Transverse colon (tissue), 4 donors: Measurements from ENCODE around the gene SNRPB2.

Experiments
- CTCF ChIP-seq, 5 experiments: fragments of 200-600 bp in 3 of 5; fragments of 450-650 bp in 2 of 5; sonication (generic) in 3 of 5; IDR thresholded peaks; 1 replicate in 2 of 5; 2 replicates in 3 of 5; pipeline ENCODE4 v1.5.1; 2016 to 2017; ENCODE audit warnings: antibody characterized with exemption in 5 of 5, inconsistent platforms in 3 of 5, mild to moderate bottlenecking in 2 of 5, moderate library complexity in 1 of 5
- EP300 ChIP-seq: sonication (generic); formaldehyde crosslinking; IDR thresholded peaks from one replicate; pipeline ENCODE4 v1.6.1; 2017; ENCODE audit warnings: antibody characterized with exemption, low read depth
- POLR2A ChIP-seq: fragments of 450-650 bp; IDR thresholded peaks from one replicate; pipeline ENCODE4 v1.6.1; 2016; ENCODE audit warnings: antibody characterized with exemption, mild to moderate bottlenecking, moderate library complexity
- POLR2AphosphoS5 ChIP-seq, 3 donors: sonication (generic); formaldehyde crosslinking; IDR thresholded peaks; one replicate each; pipeline ENCODE4 v1.6.1; 2016; ENCODE audit warnings: antibody characterized with exemption in 3 of 3

DNA sequence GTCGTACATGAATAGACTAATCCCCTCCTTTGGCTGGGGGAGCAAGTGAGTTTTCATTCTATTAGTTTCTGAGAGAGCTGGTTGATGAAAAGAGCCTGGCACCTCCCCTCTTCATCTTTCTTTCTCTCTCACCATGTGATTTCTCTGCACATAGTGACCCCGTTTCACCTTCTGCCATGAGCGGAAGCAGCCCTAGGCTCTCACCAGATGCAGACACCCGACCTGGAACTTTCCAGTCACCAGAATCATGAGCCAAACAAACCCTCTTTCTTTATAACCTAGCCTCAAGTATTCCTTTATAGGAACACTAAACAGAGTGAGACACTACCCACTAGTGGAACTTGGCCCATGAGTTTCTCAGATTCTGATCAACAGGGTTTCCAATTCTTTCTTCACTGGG is 34.7 kb downstream of the SNRPB2 start:
- TF ChIP-seq POLR2A (no peak), CTCF (IDR thresholded peaks at IDR 0.05) (no peak), POLR2AphosphoS5 (IDR thresholded peaks at IDR 0.05) (no peak), EP300 (no peak)
